GM12878 (cell line): Measurements from ENCODE around the gene CRAMP1.
A peak's percentile ranks its signal among the peaks of the same experiment; 100 is the strongest.

Experiments used
- CTCF ChIP-seq, 3 experiments: IDR thresholded peaks in 2 of 3; conservative IDR thresholded peaks in 1 of 3; 2 replicates each; pipeline ENCODE4 v1.5.1; 2011; ENCODE audit warnings: low read depth in 3 of 3, low read length in 3 of 3, mild to moderate bottlenecking in 3 of 3, control low read depth in 2 of 3, moderate library complexity in 2 of 3, inconsistent platforms in 1 of 3, mixed read lengths in 1 of 3; ENCODE audit not compliant: control insufficient read depth in 2 of 3, insufficient read depth in 1 of 3; ENCODE audit errors: extremely low read depth in 1 of 3
- ETV6 ChIP-seq, 2 experiments: fragments of 450-650 bp in 1 of 2; IDR thresholded peaks in 1 of 2; conservative IDR thresholded peaks in 1 of 2; 2 replicates each; pipeline ENCODE4 v1.6.1; 2014; ENCODE audit warnings: antibody characterized with exemption in 1 of 2, borderline replicate concordance in 1 of 2, low read depth in 1 of 2, mild to moderate bottlenecking in 1 of 2, moderate library complexity in 1 of 2
- NFXL1 ChIP-seq: fragments of 450-650 bp; IDR thresholded peaks from 2 replicates; pipeline ENCODE4 v1.6.1; 2017; ENCODE audit warnings: antibody characterized with exemption, mild to moderate bottlenecking, borderline replicate concordance
- NR2C2 ChIP-seq: IDR thresholded peaks from 2 replicates; pipeline ENCODE4 v1.6.1; 2011; ENCODE audit warnings: borderline replicate concordance, low read depth; ENCODE audit not compliant: control insufficient read depth, insufficient read length
- NRF1 ChIP-seq: conservative IDR thresholded peaks from 2 replicates; pipeline ENCODE4 v1.6.1; 2011; ENCODE audit warnings: mild to moderate bottlenecking, low read depth, low read length, improper control_type of control experiment
- POLR2A ChIP-seq: IDR thresholded peaks from 2 replicates; pipeline ENCODE4 v1.6.1; 2011; ENCODE audit warnings: low read depth, mild to moderate bottlenecking, low read length
- SUZ12 ChIP-seq: fragments of 200-600 bp; sonication (generic); IDR thresholded peaks from one replicate; pipeline ENCODE4 v1.6.1; 2018; ENCODE audit warnings: antibody characterized with exemption, mild to moderate bottlenecking; ENCODE audit not compliant: unreplicated experiment
- ZNF274 ChIP-seq: IDR thresholded peaks from one replicate; pipeline ENCODE4 v1.8.0; 2011; ENCODE audit not compliant: insufficient read length, insufficient read depth
- TF ChIP-seq, protein P1 (sequence below): IDR thresholded peaks from 2 replicates; pipeline ENCODE4 v1.6.1; 2012; ENCODE audit warnings: low read depth, low read length, improper control_type of control experiment

- TF ChIP-seq ETV6 (conservative IDR thresholded peaks at IDR 0.05 in 1 of 2, IDR thresholded peaks at IDR 0.05 in 1 of 2; ENCODE audit: borderline replicate concordance in 1 of 2, low read depth in 1 of 2) (no peak), NR2C2 (no peak), POLR2A (no peak), ZNF274 (no peak), CTCF (IDR thresholded peaks at IDR 0.05 in 2 of 3, conservative IDR thresholded peaks at IDR 0.05 in 1 of 3; ENCODE audit: control insufficient read depth in 2 of 3, extremely low read depth in 1 of 3, insufficient read depth in 1 of 3, low read depth in 3 of 3, low read length in 3 of 3) (peak; percentile 65 to 77 (median 77)), SUZ12 (no peak), NFXL1 (no peak), NRF1 (no peak)
- TF ChIP-seq, protein P1, sequence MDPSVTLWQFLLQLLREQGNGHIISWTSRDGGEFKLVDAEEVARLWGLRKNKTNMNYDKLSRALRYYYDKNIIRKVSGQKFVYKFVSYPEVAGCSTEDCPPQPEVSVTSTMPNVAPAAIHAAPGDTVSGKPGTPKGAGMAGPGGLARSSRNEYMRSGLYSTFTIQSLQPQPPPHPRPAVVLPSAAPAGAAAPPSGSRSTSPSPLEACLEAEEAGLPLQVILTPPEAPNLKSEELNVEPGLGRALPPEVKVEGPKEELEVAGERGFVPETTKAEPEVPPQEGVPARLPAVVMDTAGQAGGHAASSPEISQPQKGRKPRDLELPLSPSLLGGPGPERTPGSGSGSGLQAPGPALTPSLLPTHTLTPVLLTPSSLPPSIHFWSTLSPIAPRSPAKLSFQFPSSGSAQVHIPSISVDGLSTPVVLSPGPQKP, result no peak
Measured at GRCh38 chr16:1723450-1724147, 111.4 kb downstream of the CRAMP1 start.
